ENCODE data around the gene TSR2. TPM values are rescaled to one million over a fixed set of nuclear protein-coding genes. Genes with fewer than 3 reads are reported as not detected.

The TSR2 gene
- total RNA-seq, 1 experiment from 2014 or later: 7.9 TPM

GRCh38 chrX:54446084-54446483 lies 5.9 kb downstream of the TSR2 start:
- Histone ChIP-seq H4K20me1 (ENCODE audit: insufficient read depth, low read depth, low read length) (no peaks in the 10 kb centered on the region), H3K9me3 (ENCODE audit: low read length) (no peaks in the 10 kb centered on the region), H3K27ac (ENCODE audit: low read length) (no peak overlapping the region), H3K79me2 (ENCODE audit: low read length) (peaks cover 30% of the 10 kb centered on the region), H3K4me1 (ENCODE audit: low read length) (peaks cover 10% of the 10 kb centered on the region), H3K9ac (ENCODE audit: low read length) (no peak overlapping the region), H3K36me3 (ENCODE audit: insufficient read depth, low read length) (no peaks in the 10 kb centered on the region), H3K9me2 (replicated peaks; ENCODE audit: insufficient read depth, low read length) (no peaks in the 10 kb centered on the region), H3K4me2 (ENCODE audit: low read depth, low read length, poor library complexity, severe bottlenecking) (no peak overlapping the region), H2AFZ (ENCODE audit: low read length) (no peak overlapping the region), H3K27me3 (ENCODE audit: low read length) (no peaks in the 10 kb centered on the region), H3K4me3 (ENCODE audit: low read length) (no peak overlapping the region)
- DNase-seq: no peak

GRCh38 chrX:54447461-54447860 lies 7.3 kb downstream of the TSR2 start:
- Histone ChIP-seq H3K27ac (ENCODE audit: low read length) (no peak overlapping the region), H3K9me2 (replicated peaks; ENCODE audit: insufficient read depth, low read length) (no peaks in the 10 kb centered on the region), H3K4me1 (ENCODE audit: low read length) (no peaks in the 10 kb centered on the region), H4K20me1 (ENCODE audit: insufficient read depth, low read depth, low read length) (no peaks in the 10 kb centered on the region), H3K4me3 (ENCODE audit: low read length) (no peak overlapping the region), H3K27me3 (ENCODE audit: low read length) (no peaks in the 10 kb centered on the region), H3K4me2 (ENCODE audit: low read depth, low read length, poor library complexity, severe bottlenecking) (no peak overlapping the region), H3K9me3 (ENCODE audit: low read length) (no peaks in the 10 kb centered on the region), H2AFZ (ENCODE audit: low read length) (no peak overlapping the region), H3K9ac (ENCODE audit: low read length) (no peak overlapping the region), H3K36me3 (ENCODE audit: insufficient read depth, low read length) (no peaks in the 10 kb centered on the region), H3K79me2 (ENCODE audit: low read length) (peaks cover 16% of the 10 kb centered on the region)
- DNase-seq: peak; percentile 54

- no peak overlapping the region for H3K27ac ChIP-seq (ENCODE audit: low read length)
- no peaks in the 10 kb centered on the region for H4K20me1 ChIP-seq (ENCODE audit: insufficient read depth, low read depth, low read length)
- no peak for DNase-seq
- no peak overlapping the region for H3K9ac ChIP-seq (ENCODE audit: low read length)
- no peaks in the 10 kb centered on the region for H3K36me3 ChIP-seq (ENCODE audit: insufficient read depth, low read length)
- H3K4me2 ChIP-seq (ENCODE audit: low read depth, low read length, poor library complexity, severe bottlenecking): no peak overlapping the region
- H3K4me1 ChIP-seq (ENCODE audit: low read length): no peaks in the 10 kb centered on the region
- H2AFZ ChIP-seq (ENCODE audit: low read length): no peak overlapping the region
- no peak overlapping the region for H3K4me3 ChIP-seq (ENCODE audit: low read length)
- no peaks in the 10 kb centered on the region for H3K27me3 ChIP-seq (ENCODE audit: low read length)
- H3K79me2 ChIP-seq (ENCODE audit: low read length): no peaks in the 10 kb centered on the region
- no peaks in the 10 kb centered on the region for H3K9me3 ChIP-seq (ENCODE audit: low read length)
- no peaks in the 10 kb centered on the region for H3K9me2 ChIP-seq (replicated peaks; ENCODE audit: insufficient read depth, low read length)
Observed at GRCh38 chrX:54449929-54450328, 9.7 kb downstream of the TSR2 start.

- no peak overlapping the region for H2AFZ ChIP-seq (ENCODE audit: low read length)
- H3K4me3 ChIP-seq (ENCODE audit: low read length): no peak overlapping the region
- H3K9ac ChIP-seq (ENCODE audit: low read length): no peak overlapping the region
- H3K27ac ChIP-seq (ENCODE audit: low read length): no peak overlapping the region
- H3K4me1 ChIP-seq (ENCODE audit: low read length): no peaks in the 10 kb centered on the region
- H3K27me3 ChIP-seq (ENCODE audit: low read length): no peaks in the 10 kb centered on the region
- no peaks in the 10 kb centered on the region for H3K9me2 ChIP-seq (replicated peaks; ENCODE audit: insufficient read depth, low read length)
- no peaks in the 10 kb centered on the region for H3K79me2 ChIP-seq (ENCODE audit: low read length)
- no peaks in the 10 kb centered on the region for H3K36me3 ChIP-seq (ENCODE audit: insufficient read depth, low read length)
- peak; percentile 67 for DNase-seq
- no peaks in the 10 kb centered on the region for H4K20me1 ChIP-seq (ENCODE audit: insufficient read depth, low read depth, low read length)
- H3K9me3 ChIP-seq (ENCODE audit: low read length): no peaks in the 10 kb centered on the region
- H3K4me2 ChIP-seq (ENCODE audit: low read depth, low read length, poor library complexity, severe bottlenecking): no peak overlapping the region
Observed at GRCh38 chrX:54452920-54453319, 12.7 kb downstream of the TSR2 start.

GRCh38 chrX:54470054-54470760 lies 30.0 kb downstream of the TSR2 start:
- no peaks in the 10 kb centered on the region for H3K79me2 ChIP-seq (ENCODE audit: low read length)
- no peak for DNase-seq
- H4K20me1 ChIP-seq (ENCODE audit: insufficient read depth, low read depth, low read length): no peaks in the 10 kb centered on the region
- no peaks in the 10 kb centered on the region for H3K27me3 ChIP-seq (ENCODE audit: low read length)
- no peak overlapping the region for H3K9ac ChIP-seq (ENCODE audit: low read length)
- no peaks in the 10 kb centered on the region for H3K4me1 ChIP-seq (ENCODE audit: low read length)
- no peak overlapping the region for H3K27ac ChIP-seq (ENCODE audit: low read length)
- H3K9me2 ChIP-seq (replicated peaks; ENCODE audit: insufficient read depth, low read length): no peaks in the 10 kb centered on the region
- H3K4me2 ChIP-seq (ENCODE audit: low read depth, low read length, poor library complexity, severe bottlenecking): no peak overlapping the region
- no peaks in the 10 kb centered on the region for H3K36me3 ChIP-seq (ENCODE audit: insufficient read depth, low read length)
- no peak overlapping the region for H2AFZ ChIP-seq (ENCODE audit: low read length)
- no peak overlapping the region for H3K4me3 ChIP-seq (ENCODE audit: low read length)
- H3K9me3 ChIP-seq (ENCODE audit: low read length): no peaks in the 10 kb centered on the region

GRCh38 chrX:54473993-54474859 lies 34.0 kb downstream of the TSR2 start:
- DNase-seq: no peak
- Histone ChIP-seq H4K20me1 (ENCODE audit: insufficient read depth, low read depth, low read length) (no peaks in the 10 kb centered on the region), H3K79me2 (ENCODE audit: low read length) (no peaks in the 10 kb centered on the region), H3K4me2 (ENCODE audit: low read depth, low read length, poor library complexity, severe bottlenecking) (no peak overlapping the region), H3K9me2 (replicated peaks; ENCODE audit: insufficient read depth, low read length) (no peaks in the 10 kb centered on the region), H3K27me3 (ENCODE audit: low read length) (no peaks in the 10 kb centered on the region), H3K9me3 (ENCODE audit: low read length) (no peaks in the 10 kb centered on the region), H3K4me1 (ENCODE audit: low read length) (no peaks in the 10 kb centered on the region), H3K36me3 (ENCODE audit: insufficient read depth, low read length) (no peaks in the 10 kb centered on the region), H3K4me3 (ENCODE audit: low read length) (no peak overlapping the region), H2AFZ (ENCODE audit: low read length) (no peak overlapping the region), H3K27ac (ENCODE audit: low read length) (no peak overlapping the region), H3K9ac (ENCODE audit: low read length) (no peak overlapping the region)

GRCh38 chrX:54479136-54480111 lies 39.2 kb downstream of the TSR2 start:
- H3K27ac ChIP-seq (ENCODE audit: low read length): no peak overlapping the region
- no peak overlapping the region for H3K9ac ChIP-seq (ENCODE audit: low read length)
- H2AFZ ChIP-seq (ENCODE audit: low read length): no peak overlapping the region
- H3K9me3 ChIP-seq (ENCODE audit: low read length): no peaks in the 10 kb centered on the region
- DNase-seq: no peak
- H3K4me1 ChIP-seq (ENCODE audit: low read length): no peaks in the 10 kb centered on the region
- no peaks in the 10 kb centered on the region for H3K36me3 ChIP-seq (ENCODE audit: insufficient read depth, low read length)
- no peaks in the 10 kb centered on the region for H3K79me2 ChIP-seq (ENCODE audit: low read length)
- no peak overlapping the region for H3K4me3 ChIP-seq (ENCODE audit: low read length)
- H4K20me1 ChIP-seq (ENCODE audit: insufficient read depth, low read depth, low read length): no peaks in the 10 kb centered on the region
- H3K4me2 ChIP-seq (ENCODE audit: low read depth, low read length, poor library complexity, severe bottlenecking): no peak overlapping the region
- H3K9me2 ChIP-seq (replicated peaks; ENCODE audit: insufficient read depth, low read length): no peaks in the 10 kb centered on the region
- no peaks in the 10 kb centered on the region for H3K27me3 ChIP-seq (ENCODE audit: low read length)
